ENCODE measurements around the gene NCK2.

DNA sequence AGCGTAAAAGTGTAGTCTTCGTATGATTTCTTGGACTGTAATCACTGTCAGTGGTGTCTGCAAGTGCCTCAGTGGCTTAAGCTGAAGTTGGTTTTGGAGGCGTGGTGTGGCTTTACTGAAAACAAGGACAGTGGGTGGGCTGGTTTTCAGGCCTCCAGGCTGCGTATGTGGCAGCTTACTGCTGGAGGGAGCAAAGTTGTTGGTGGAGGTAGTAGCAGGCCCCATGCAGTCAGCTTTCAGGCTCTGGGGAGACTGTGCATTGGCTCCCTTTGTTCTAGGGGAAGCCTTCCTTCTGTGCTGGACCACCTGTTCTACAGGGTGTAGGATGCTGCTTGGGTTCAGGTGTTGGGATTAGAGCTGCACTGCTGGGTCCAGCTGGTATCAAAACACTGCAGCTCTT is 91.6 kb downstream of the NCK2 start:
- TF ChIP-seq, protein P1, sequence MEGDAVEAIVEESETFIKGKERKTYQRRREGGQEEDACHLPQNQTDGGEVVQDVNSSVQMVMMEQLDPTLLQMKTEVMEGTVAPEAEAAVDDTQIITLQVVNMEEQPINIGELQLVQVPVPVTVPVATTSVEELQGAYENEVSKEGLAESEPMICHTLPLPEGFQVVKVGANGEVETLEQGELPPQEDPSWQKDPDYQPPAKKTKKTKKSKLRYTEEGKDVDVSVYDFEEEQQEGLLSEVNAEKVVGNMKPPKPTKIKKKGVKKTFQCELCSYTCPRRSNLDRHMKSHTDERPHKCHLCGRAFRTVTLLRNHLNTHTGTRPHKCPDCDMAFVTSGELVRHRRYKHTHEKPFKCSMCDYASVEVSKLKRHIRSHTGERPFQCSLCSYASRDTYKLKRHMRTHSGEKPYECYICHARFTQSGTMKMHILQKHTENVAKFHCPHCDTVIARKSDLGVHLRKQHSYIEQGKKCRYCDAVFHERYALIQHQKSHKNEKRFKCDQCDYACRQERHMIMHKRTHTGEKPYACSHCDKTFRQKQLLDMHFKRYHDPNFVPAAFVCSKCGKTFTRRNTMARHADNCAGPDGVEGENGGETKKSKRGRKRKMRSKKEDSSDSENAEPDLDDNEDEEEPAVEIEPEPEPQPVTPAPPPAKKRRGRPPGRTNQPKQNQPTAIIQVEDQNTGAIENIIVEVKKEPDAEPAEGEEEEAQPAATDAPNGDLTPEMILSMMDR (conservative IDR thresholded peaks at IDR 0.05; ENCODE audit: low read depth, low read length): no peak
- no peak for TF ChIP-seq EZH2 (IDR thresholded peaks at IDR 0.05; ENCODE audit: borderline replicate concordance, low read depth, low read length, poor library complexity, severe bottlenecking)

All from A673 (cell line).